COLO829 (cell line): ENCODE data around the gene KLRC3.
"Not testable (repeated sequence)": the region's sequence is repeated elsewhere in the genome, so short reads cannot be mapped to it uniquely, and the experiment has no call there.

Experiments used
- DNase-seq: peaks from one replicate; pipeline ENCODE4 v3.0.0; 2012; ENCODE audit warnings: low spot score

Gene KLRC3

DNA sequence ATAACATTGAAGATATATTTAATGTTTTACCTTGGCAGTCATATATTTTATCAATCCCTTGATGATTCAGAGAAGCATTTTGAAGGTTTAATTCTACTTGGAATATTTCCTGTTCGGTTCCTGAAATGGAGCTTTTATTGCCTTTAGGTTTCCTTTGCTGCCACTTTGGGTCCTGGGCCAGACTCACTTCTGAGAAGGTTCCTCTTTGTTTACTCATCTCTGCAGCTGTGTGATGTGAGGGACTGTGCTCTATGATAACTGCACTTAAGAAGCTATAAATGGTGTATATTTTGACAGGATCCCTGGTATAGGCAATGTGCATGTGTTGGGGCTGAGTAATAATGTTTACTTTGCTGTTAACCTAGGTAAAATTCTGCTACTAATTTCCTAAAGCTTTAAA lies at the start of gene KLRC3:
Gene KLRC3 (minus strand): TSS at position 262 of the 400 bp plus-strand sequence. CDS start 45 bp downstream, at position 217.
- DNase-seq: not testable (repeated sequence)

GRCh38 chr12:10469701-10470100 lies 49.3 kb upstream of the KLRC3 start:
- no peak for DNase-seq

- no peak for DNase-seq
Measured at GRCh38 chr12:10466311-10466710, 45.9 kb upstream of the KLRC3 start.

- DNase-seq: no peak
Measured at GRCh38 chr12:10457760-10458159, 37.4 kb upstream of the KLRC3 start.

DNA sequence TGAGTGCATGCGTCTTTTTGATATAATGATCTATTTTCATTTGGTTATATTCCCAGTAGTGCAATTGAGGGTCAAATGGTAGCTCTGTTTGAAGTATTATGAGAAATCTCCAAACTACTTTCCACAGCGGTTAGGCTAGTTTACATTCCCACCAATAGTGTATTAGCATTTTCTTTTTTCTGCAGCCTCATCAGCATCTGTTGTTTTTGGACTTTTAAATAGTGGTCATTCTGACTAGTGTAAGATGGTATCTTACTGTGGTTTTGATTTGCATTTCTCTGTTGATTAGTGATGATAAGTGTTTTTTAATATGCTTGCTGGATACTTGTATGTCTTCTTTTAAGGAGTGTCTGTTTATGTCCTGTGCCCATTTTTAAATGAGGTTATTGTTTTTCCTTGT lies 36.5 kb upstream of the KLRC3 start:
- no peak for DNase-seq

DNA sequence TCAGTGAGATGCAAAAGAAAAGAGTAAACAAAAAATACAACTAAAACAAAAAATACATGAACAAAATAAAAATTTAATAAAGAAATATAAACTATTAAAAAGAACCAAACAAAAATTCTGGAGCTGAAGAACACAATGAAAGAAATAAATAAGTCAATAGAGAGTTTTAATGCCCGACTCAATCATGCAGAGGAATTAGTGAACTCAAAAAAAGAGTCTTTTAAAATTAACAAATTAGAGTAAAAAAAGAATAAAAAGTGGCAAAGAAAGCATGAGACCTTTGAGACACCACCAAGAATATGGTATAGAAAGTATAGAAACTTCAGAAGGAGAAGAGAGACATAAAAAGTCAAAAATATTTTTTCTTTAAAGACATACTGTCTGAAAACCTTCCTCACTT lies 35.4 kb upstream of the KLRC3 start:
- no peak for DNase-seq

DNA sequence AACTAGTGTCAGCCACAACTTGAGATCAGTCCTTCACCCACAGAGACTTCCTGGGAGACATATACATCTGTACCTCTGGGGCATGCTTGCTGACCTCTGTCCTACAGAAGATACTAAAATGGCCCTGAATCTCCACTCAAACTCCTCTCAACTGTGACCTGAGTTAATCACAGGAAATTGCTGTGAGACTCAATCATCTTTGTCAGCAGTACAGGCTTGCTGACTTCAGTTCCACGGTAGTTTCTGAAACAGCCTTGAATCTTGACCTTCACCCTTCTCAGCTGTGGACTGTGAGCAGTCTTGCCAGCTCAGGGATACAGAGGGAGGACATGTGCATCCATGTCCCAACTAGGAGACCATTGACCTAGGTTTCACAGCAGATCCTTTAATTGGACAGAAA lies 34.1 kb upstream of the KLRC3 start:
- no peak for DNase-seq

GRCh38 chr12:10453156-10453555 lies 32.8 kb upstream of the KLRC3 start, which contains the start of gene KLRC1:
Gene KLRC1, minus strand, starts transcription at chr12:10453377. Its CDS starts 2,221 bp downstream, at chr12:10451156.
- no peak for DNase-seq

GRCh38 chr12:10448236-10448635 lies 27.8 kb upstream of the KLRC3 start:
- no peak for DNase-seq

GRCh38 chr12:10446052-10446451 lies 25.7 kb upstream of the KLRC3 start:
- not testable (repeated sequence) for DNase-seq

DNA sequence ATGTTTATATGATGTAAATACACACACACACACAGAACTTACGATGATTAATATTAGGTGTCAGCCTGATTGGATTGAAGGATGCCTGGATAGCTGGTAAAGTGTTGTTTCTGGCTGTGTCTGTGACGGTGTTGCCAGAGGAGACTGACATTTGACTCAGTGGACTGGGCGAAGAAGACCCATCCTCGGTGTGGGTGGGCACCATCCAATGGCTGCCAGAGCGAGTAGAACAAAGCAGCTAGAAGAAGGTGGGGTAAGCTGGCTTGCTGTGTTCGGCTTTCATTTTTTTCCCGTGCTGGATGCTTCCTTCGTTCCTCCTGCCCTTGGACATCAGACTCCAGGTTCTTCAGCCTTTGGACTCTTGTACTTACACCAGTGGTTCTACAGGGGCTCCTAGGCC lies 20.7 kb upstream of the KLRC3 start:
- DNase-seq: not testable (repeated sequence)

DNA sequence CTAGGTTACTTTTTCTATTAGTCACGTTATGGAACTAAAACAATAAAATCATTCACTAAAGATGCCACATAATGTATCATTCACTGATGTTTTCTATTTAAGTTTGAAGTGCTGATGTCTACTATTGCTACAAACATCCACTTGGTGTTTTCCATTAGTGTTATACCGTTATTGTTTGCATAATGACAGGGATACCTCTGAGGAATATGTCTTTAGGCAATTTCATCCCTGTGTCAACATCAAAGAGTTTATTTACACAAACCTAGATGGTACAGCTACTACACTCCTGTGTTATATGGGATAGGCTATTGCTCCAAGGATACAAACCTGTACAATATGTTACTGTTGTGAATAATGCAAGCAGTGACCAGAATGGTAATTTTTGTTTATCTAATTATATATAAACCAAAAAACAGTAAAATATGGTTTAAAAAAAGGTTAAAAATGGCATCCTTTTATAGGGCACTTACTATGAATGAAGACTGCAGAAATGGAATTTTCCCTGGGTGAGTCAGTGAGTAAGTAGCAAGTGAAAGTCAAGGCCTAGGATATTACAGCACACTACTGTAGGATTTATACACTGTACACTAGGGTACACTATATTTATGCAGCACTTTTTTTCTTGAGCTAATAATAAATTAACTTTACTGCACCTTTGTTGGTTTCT lies 19.3 kb upstream of the KLRC3 start:
- DNase-seq: not testable (repeated sequence)

DNA sequence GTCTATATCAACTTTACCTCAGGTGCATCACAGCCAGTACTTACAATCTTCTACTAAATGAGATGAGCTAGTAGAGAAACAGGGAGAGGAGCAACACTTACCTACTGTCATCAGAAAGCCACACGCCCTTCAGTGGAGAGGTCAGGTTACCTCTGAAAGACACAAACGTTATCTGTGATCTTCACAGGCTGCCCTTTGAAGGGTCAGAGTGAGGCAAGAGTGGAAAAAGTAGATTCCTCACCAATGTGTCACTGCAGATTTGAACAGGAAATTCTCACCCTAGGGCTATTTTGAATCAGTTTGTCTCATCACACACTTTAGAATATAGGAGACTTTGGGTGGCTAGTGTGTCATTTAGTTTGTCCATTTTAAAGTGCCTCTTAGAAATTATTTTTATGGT lies 17.2 kb upstream of the KLRC3 start:
- DNase-seq: not testable (repeated sequence)

GRCh38 chr12:10435816-10436215 lies 15.4 kb upstream of the KLRC3 start, which contains the start of gene KLRC2:
Gene KLRC2, minus strand, starts transcription at chr12:10436010. Its CDS starts 24 bp downstream, at chr12:10435986.
- DNase-seq: not testable (repeated sequence)

GRCh38 chr12:10430623-10431022 lies 10.2 kb upstream of the KLRC3 start:
- not testable (repeated sequence) for DNase-seq

DNA sequence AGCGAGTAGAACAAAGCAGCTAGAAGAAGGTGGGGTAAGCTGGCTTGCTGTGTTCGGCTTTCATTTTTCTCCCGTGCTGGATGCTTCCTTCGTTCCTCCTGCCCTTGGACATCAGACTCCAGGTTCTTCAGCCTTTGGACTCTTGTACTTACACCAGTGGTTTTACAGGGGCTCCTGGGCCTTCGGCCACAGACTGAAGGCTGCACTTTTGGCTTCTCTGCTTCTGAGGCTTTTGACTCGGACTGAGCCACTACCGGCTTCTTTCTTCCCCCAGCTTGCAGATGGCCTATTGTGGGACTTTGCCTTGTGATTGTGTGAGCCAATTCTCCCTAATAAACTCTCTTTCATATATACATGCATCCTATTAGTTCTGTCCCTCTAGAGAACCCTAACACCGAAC lies 5.5 kb upstream of the KLRC3 start:
- DNase-seq: not testable (repeated sequence)

DNA sequence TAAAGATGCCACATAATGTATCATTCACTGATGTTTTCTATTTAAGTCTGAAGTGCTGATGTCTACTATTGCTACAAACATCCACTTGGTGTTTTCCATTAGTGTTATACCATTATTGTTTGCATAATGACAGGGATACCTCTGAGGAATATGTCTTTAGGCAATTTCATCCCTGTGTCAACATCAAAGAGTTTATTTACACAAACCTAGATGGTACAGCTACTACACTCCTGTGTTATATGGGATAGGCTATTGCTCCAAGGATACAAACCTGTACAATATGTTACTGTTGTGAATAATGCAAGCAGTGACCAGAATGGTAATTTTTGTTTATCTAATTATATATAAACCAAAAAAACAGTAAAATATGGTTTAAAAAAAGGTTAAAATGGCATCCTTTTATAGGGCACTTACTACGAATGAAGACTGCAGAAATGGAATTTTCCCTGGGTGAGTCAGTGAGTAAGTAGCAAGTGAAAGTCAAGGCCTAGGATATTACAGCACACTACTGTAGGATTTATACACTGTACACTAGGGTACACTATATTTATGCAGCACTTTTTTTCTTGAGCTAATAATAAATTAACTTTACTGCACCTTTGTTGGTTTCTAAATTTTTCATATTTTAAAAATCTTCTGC lies 4.0 kb upstream of the KLRC3 start:
- DNase-seq: not testable (repeated sequence)

GRCh38 chr12:10422159-10422558 lies 1.8 kb upstream of the KLRC3 start:
- DNase-seq: not testable (repeated sequence)

- DNase-seq: peak; percentile 23
Measured at GRCh38 chr12:10409392-10409791, 11.0 kb downstream of the KLRC3 start, which contains the start of gene KLRC4. Gene KLRC4, minus strand, starts transcription at chr12:10409757. Its CDS starts 182 bp downstream, at chr12:10409575.

DNA sequence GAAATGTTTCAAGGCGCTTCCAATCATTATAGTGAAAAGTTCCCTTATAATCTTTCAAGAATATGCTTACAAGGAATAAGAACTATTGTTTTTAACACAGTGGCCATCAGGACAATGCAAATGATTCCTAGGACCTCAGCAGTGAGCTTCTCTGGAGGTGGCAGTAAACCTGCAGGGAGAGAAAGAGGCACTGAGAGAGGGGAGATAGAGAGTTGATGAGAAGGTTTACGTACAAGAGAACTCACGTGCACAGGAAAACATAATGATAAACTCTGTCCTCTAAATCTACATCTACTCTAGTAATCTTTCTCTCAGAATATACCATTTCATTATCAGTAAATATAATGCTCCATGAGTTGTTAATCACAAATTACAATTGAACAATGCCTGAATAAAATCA lies 11.6 kb downstream of the KLRC3 start:
- DNase-seq: no peak

- no peak for DNase-seq
Measured at GRCh38 chr12:10406725-10407124, 13.7 kb downstream of the KLRC3 start.

GRCh38 chr12:10405294-10405693 lies 15.1 kb downstream of the KLRC3 start:
- DNase-seq: no peak

GRCh38 chr12:10404798-10405197 lies 15.6 kb downstream of the KLRC3 start:
- DNase-seq: no peak
